Naive B cell (primary cell): ENCODE measurements around the gene CILP. TPM values are rescaled to one million over a fixed set of nuclear protein-coding genes. Genes with fewer than 3 reads are reported as not detected.
"Not testable (repeated sequence)": the region's sequence is repeated elsewhere in the genome, so short reads cannot be mapped to it uniquely, and the experiment has no call there.

Experiments used
- ATAC-seq, 2 donors: fragments of 150-1000 bp; cut with Tn5 transposase; 2 replicates each; pipeline ENCODE4 v1.10.0; 2021; ENCODE audit warnings: low read depth in 2 of 2, mild to moderate bottlenecking in 2 of 2, moderate library complexity in 2 of 2
- DNase-seq: peaks from one replicate; pipeline ENCODE4 v3.0.0; 2022
- H3K27ac Mint-ChIP-seq, 6 donors: one replicate each; pipeline ENCODE4 v1.8.0; 2020 to 2022; ENCODE audit warnings: mild to moderate bottlenecking in 6 of 6, mixed read lengths in 6 of 6, moderate library complexity in 5 of 6, inconsistent platforms in 2 of 6
- H3K27me3 Mint-ChIP-seq, 3 donors: one replicate each; pipeline ENCODE4 v1.8.0; 2021 to 2022; ENCODE audit warnings: mixed read lengths in 3 of 3, mild to moderate bottlenecking in 1 of 3
- H3K36me3 Mint-ChIP-seq, 2 donors: one replicate each; pipeline ENCODE4 v1.8.0; 2020 to 2022; ENCODE audit warnings: mixed read lengths in 2 of 2, inconsistent platforms in 1 of 2, mild to moderate bottlenecking in 1 of 2
- H3K4me1 Mint-ChIP-seq, 3 donors: one replicate each; pipeline ENCODE4 v1.8.0; 2020 to 2022; ENCODE audit warnings: mixed read lengths in 3 of 3, inconsistent platforms in 1 of 3, mild to moderate bottlenecking in 1 of 3, moderate library complexity in 1 of 3
- H3K4me3 Mint-ChIP-seq, 8 donors: one replicate each; pipeline ENCODE4 v1.8.0; 2020 to 2022; ENCODE audit warnings: mild to moderate bottlenecking in 8 of 8, mixed read lengths in 8 of 8, moderate library complexity in 8 of 8, inconsistent platforms in 2 of 8
- H3K9me3 Mint-ChIP-seq, 7 donors: one replicate each; pipeline ENCODE4 v1.8.0; 2020 to 2022; ENCODE audit warnings: mixed read lengths in 7 of 7, mild to moderate bottlenecking in 5 of 7, inconsistent platforms in 2 of 7, moderate library complexity in 1 of 7
- polyA plus RNA-seq, 6 donors: library from polyadenylated mRNA; unstranded; fragments of 300-500 nt; fragmentation: Illumina TruSeq; gene quantifications; one replicate each; pipeline ENCODE4 v1.2.3, GENCODE V29; 2021; ENCODE audit warnings: low read depth in 6 of 6

The CILP gene
- polyA plus RNA-seq, 6 donors from 2014 or later: not detected

DNA sequence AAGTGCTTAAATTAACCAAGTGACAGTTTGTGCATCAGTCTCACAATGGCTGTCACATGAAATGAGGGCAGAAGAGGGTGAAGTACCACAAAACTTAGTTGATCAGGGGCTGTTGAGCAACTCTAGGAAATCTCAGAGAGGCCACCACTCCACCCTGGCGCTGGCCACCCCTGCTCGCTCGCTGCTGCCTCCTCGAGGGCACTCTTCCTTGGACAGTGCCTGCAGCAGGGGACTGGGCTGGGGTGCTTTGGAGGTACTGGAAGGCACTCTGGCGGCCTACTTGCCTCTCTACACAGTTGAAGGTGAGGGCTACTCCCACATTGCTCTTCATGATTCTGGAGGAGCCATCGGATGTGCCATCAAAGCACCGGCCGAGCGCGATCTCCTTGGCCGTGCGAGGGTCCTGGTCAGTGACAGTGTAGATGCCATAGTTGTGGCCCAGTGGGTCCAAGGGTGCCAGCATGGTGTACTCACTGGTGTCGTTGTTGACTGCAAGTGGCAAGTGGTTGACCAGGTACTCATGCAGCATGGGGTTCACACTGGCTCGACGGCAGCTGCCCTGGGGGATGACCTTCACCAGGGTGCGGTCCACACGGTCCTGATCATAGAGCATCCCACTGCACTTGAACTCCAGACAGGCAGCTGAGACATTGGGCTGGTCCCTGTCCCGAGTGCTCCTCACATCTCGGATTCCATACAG lies 14.5 kb downstream of the CILP start:
- Mint-ChIP-seq H3K36me3 (no peaks in the 10 kb centered on the region), H3K27me3 (peaks cover 0 to 5% (median 0%) of the 10 kb centered on the region in 3 donors), H3K4me1 (no peaks in the 10 kb centered on the region), H3K4me3 (no peak overlapping the region), H3K9me3 (no peaks in the 10 kb centered on the region), H3K27ac (peak overlapping the region in 1 of 6 donors; percentile 33)
- ATAC-seq (no peak), DNase-seq (no peak)

- Mint-ChIP-seq H3K4me1 (no peaks in the 10 kb centered on the region), H3K9me3 (no peaks in the 10 kb centered on the region)
Observed at GRCh38 chr15:65195548-65195923, 15.7 kb downstream of the CILP start.

GRCh38 chr15:65194826-65195547 lies 16.3 kb downstream of the CILP start:
- Mint-ChIP-seq H3K27me3 (peaks cover 0 to 4% (median 0%) of the 10 kb centered on the region in 3 donors), H3K4me1 (no peaks in the 10 kb centered on the region), H3K27ac (peak overlapping the region in 1 of 6 donors; percentile 39), H3K4me3 (no peak overlapping the region), H3K36me3 (no peaks in the 10 kb centered on the region), H3K9me3 (no peaks in the 10 kb centered on the region)
- DNase-seq: no peak
- ATAC-seq: no peak

More at GRCh38 chr15:65195548-65195923, 15.7 kb downstream of the CILP start:
- DNase-seq (no peak), ATAC-seq (no peak)
- peak overlapping the region in 1 of 8 donors; percentile 5 for H3K4me3 Mint-ChIP-seq
- H3K27me3 Mint-ChIP-seq: peaks cover 0 to 4% (median 0%) of the 10 kb centered on the region in 3 donors
- no peaks in the 10 kb centered on the region for H3K36me3 Mint-ChIP-seq
- H3K27ac Mint-ChIP-seq: peak overlapping the region in 1 of 6 donors; percentile 39

DNA sequence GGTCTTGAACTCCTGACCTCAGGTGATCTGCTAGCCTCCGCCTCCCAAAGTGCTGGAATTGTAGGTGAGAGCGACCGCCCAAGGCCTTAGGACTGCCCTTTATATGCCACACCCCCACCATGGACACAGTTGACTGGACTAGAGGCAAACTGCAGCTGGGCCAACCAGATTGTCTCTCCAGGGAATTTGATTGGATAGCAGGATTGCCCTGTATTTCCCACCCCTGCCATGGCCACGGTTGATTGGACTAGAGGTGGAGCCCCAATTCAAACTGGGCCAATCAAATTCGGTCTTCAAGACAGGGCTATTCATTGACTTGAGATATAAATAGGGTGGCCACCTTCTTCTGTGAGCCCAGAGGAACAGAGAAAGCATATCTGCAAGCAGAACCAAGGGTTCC lies 19.3 kb downstream of the CILP start:
- ATAC-seq: no peak
- no peak for DNase-seq
- Mint-ChIP-seq H3K36me3 (no peaks in the 10 kb centered on the region), H3K4me1 (no peaks in the 10 kb centered on the region), H3K27ac (peak overlapping the region in 2 of 6 donors; percentile 58 to 87), H3K9me3 (no peaks in the 10 kb centered on the region), H3K4me3 (no peak overlapping the region), H3K27me3 (peaks cover 0 to 4% (median 0%) of the 10 kb centered on the region in 3 donors)

- H3K27ac Mint-ChIP-seq: no peak overlapping the region
- no peaks in the 10 kb centered on the region for H3K27me3 Mint-ChIP-seq
Observed at GRCh38 chr15:65189102-65189740, 22.1 kb downstream of the CILP start.

GRCh38 chr15:65188472-65188871 lies 22.8 kb downstream of the CILP start:
- peaks cover 7 to 16% (median 12%) of the 10 kb centered on the region in 3 donors for H3K4me1 Mint-ChIP-seq
- H3K27me3 Mint-ChIP-seq, DNase-seq, H3K27ac Mint-ChIP-seq, H3K9me3 Mint-ChIP-seq, H3K36me3 Mint-ChIP-seq, ATAC-seq: not testable (repeated sequence)
- H3K4me3 Mint-ChIP-seq: peak overlapping the region in 1 of 8 donors; percentile 71

More at GRCh38 chr15:65189102-65189740, 22.1 kb downstream of the CILP start:
- no peaks in the 10 kb centered on the region for H3K36me3 Mint-ChIP-seq
- peaks cover 3 to 8% (median 8%) of the 10 kb centered on the region in 3 donors for H3K4me1 Mint-ChIP-seq
- ATAC-seq (no peak), DNase-seq (peak; percentile 20)
- H3K4me3 Mint-ChIP-seq: peak overlapping the region in 1 of 8 donors; percentile 71
- no peaks in the 10 kb centered on the region for H3K9me3 Mint-ChIP-seq

DNA sequence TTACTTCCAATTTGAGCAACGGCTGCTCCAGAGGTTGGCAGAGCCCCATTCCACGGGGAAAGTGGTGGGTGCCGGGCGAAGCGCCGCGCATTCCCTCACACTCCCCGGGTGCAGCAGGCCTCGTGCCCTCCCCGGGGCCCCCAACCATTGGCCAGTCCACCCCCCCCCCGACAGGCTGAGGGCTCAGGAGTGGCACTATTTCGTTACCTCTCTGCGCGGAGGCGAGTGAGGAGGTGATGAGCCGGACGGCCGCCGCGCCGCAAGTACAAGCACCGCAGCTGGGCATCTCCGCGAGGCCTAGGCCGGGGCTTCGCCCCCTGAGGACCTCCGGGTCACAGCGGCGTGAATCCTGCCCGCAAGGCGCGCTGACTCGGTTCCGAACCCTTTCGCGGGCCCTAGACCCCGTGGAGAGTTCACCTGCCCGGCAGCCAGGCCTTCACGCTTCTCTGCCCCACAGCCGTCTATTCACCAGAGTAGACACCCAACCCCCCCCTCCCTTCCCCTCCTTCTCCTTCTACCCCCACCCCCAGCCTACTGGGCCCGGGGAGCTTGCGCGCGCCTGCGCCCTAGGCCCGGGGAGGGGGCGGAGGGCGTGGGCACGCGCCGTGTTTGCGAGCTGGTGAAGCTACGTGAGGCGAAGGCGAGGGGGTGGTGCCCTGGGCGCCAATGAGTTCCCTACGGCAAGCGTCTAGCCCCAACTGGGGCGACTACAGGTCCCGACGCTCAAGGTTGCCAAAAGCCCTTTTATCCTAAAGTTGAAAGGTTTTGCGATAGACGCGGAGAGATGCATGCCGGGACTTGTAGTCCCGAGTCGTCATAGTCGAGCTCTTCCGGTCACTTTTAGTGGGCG lies 26.2 kb downstream of the CILP start, which contains the start of gene CLPX:
Gene CLPX (minus strand): TSS at position 475 of the 850 bp plus-strand sequence. CDS start 189 bp downstream, at position 286.
- DNase-seq (peak; percentile 90), ATAC-seq (peak; percentile 85 to 86)
- Mint-ChIP-seq H3K4me1 (peaks cover 10 to 40% (median 29%) of the 10 kb centered on the region in 3 donors), H3K27ac (peak within 1 kb of the TSS; percentile 94 to 97 (median 96)), H3K4me3 (peak within 1 kb of the TSS; percentile 91 to 99 (median 96)), H3K36me3 (no peaks in the 10 kb centered on the region), H3K9me3 (no peaks in the 10 kb centered on the region), H3K27me3 (no peaks in the 10 kb centered on the region)

DNA sequence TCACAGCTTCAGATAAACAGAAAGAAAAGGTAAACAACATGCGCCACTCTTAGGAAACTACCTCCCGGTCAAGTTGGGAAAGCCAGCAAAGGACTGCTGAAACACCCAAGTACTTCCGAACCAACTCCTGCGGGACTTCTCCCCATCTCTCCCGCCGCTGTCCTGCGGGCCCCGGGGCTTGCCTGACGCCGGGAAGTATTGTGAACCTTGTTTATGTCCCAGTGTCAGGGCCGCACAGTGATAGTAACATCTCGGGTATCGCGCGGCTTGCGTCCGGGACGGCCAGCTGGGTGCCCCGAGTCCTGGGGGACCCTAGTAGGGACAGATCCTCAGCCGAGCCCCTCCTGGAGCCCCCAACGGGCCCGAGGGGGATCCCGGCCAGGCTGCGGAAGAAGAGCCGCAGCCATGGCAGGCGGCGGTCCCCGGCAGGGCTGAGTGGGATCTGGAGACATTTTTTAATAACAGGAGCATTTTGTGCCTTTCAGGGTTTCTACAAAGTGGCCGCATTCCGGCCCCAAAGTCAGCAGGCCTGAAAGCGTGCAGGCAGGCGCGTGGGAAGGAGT lies 26.9 kb downstream of the CILP start:
- no peaks in the 10 kb centered on the region for H3K36me3 Mint-ChIP-seq
- peak overlapping the region; percentile 39 to 97 (median 94) for H3K27ac Mint-ChIP-seq
- H3K27me3 Mint-ChIP-seq: no peaks in the 10 kb centered on the region
- ATAC-seq (peak; percentile 2 to 4), DNase-seq (peak; percentile 29)
- H3K9me3 Mint-ChIP-seq: no peaks in the 10 kb centered on the region
- H3K4me3 Mint-ChIP-seq: peak overlapping the region; percentile 91 to 99 (median 96)
- H3K4me1 Mint-ChIP-seq: peaks cover 10 to 40% (median 29%) of the 10 kb centered on the region in 3 donors

- Mint-ChIP-seq H3K27me3 (no peaks in the 10 kb centered on the region), H3K4me3 (peak overlapping the region; percentile 91 to 99 (median 96)), H3K27ac (peak overlapping the region; percentile 39 to 97 (median 94)), H3K9me3 (no peaks in the 10 kb centered on the region), H3K36me3 (no peaks in the 10 kb centered on the region), H3K4me1 (peaks cover 10 to 40% (median 29%) of the 10 kb centered on the region in 3 donors)
- no peak for DNase-seq
- ATAC-seq: no peak
Observed at GRCh38 chr15:65183865-65184159, 27.5 kb downstream of the CILP start.

DNA sequence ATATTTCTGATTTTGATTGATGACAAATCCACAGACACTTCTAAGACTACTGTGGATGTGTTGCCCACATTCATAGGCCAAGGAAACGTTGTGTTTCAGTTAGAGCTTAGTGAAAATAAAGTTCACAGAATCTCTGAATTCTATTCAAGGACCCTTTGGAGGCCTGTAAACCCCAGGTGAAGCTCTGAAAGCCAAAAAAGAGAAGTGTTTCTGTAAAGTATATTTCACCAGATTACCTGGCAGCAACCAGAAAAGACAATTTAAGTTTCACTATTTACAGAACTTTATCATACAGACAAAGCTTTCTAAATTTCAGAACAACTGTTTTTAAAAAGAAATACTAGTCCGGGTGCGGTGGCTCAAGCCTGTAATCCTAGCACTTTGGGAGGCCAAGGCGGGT lies 28.7 kb downstream of the CILP start:
- Mint-ChIP-seq H3K27me3 (no peaks in the 10 kb centered on the region), H3K9me3 (no peaks in the 10 kb centered on the region), H3K4me3 (peak overlapping the region in 7 of 8 donors; percentile 65 to 99 (median 93)), H3K27ac (peak overlapping the region in 4 of 6 donors; percentile 58 to 94 (median 90)), H3K4me1 (peaks cover 10 to 40% (median 29%) of the 10 kb centered on the region in 3 donors), H3K36me3 (no peaks in the 10 kb centered on the region)
- DNase-seq: no peak
- ATAC-seq: no peak

GRCh38 chr15:65181582-65182353 lies 29.5 kb downstream of the CILP start:
- not testable (repeated sequence) for H3K27me3 Mint-ChIP-seq, ATAC-seq, H3K9me3 Mint-ChIP-seq, DNase-seq, H3K36me3 Mint-ChIP-seq
- Mint-ChIP-seq H3K4me1 (peaks cover 10 to 40% (median 29%) of the 10 kb centered on the region in 3 donors), H3K27ac (peak overlapping the region in 1 of 6 donors; percentile 80), H3K4me3 (peak overlapping the region in 1 of 8 donors; percentile 47)

DNA sequence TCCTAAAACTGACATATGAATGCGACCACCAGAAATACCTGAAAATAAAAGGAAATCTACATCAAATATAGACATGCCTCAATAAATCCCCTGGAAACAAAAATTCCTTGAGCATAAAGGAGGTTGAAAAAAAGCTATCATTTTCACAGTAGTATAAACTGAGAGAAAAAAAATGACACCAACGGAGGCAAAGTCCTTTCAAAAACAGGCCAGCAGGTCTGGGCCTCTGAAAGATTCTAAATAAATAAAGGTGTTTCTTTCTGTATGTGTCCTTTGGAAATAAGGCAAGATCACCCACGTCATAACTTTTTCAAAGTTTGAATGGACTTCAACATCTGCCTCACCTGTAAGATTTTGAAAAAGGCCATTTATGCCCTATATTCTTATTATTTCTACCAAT lies 31.1 kb downstream of the CILP start:
- ATAC-seq (no peak), DNase-seq (no peak)
- Mint-ChIP-seq H3K4me1 (peaks cover 8 to 34% (median 24%) of the 10 kb centered on the region in 3 donors), H3K4me3 (no peak overlapping the region), H3K9me3 (no peaks in the 10 kb centered on the region), H3K36me3 (peaks cover 0 to 5% of the 10 kb centered on the region in 2 donors), H3K27ac (no peak overlapping the region), H3K27me3 (no peaks in the 10 kb centered on the region)
